ENCODE data around the gene ARL6. TPM values are rescaled to one million over a fixed set of nuclear protein-coding genes. Genes with fewer than 3 reads are reported as not detected.

Gene ARL6
- total and polyA plus RNA-seq, 7 donors = 0.69 to 11.1 (median 8.6) TPM

DNA sequence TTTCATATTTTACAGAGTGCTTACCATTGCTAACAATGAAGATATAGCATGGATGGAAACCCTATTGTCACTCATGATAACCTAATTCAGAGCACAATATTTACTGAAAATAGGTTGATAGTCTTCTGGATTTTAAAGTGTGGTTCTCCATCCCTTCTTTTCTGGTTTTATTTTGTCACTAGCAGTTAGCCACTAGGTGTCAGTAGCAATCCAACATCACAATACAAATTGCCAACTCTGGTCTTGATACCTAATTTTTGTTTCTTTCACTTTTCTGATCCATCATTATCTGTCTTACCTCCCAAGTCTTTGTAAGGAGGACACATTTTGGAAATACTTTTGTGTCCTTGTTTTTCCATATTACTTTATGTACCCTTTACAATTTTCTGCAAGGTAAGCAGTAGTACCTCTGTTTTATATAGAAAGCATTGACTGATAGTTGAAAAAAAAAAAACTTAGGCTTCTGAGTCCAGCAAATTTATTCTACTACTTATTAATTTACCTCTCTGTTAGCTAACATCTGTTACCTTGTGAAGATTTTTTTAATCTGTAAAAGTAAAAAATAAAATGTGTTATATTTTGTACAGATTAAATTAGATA, 29.0 kb downstream of the ARL6 start:
- Histone ChIP-seq H3K9me3 (no peaks in the 10 kb centered on the region), H3K36me3 (peaks cover 0 to 2% (median 0%) of the 10 kb centered on the region in 4 donors), H3K4me1 (no peaks in the 10 kb centered on the region), H3K27me3 (no peaks in the 10 kb centered on the region), H3K4me3 (no peak overlapping the region), H3K27ac (no peak overlapping the region)
- TF ChIP-seq POLR2A (IDR thresholded peaks at IDR 0.05) (no peak), POLR2AphosphoS5 (IDR thresholded peaks at IDR 0.05) (no peak), CTCF (IDR thresholded peaks at IDR 0.05) (peak; percentile 61 to 78 (median 70)), EP300 (IDR thresholded peaks at IDR 0.05) (no peak)
- no peak for DNase-seq
- intact Hi-C loops (cut with DNase I) = loop anchor here (1.0 to 10.0 kb wide), 2 partner anchors 151 to 230 kb away; no protein-coding TSS in a partner anchor

GRCh38 chr3:97795951-97796350, 31.4 kb downstream of the ARL6 start:
- Histone ChIP-seq H3K9me3 (no peaks in the 10 kb centered on the region), H3K27ac (no peak overlapping the region), H3K4me3 (no peak overlapping the region), H3K36me3 (peaks cover 0 to 4% (median 0%) of the 10 kb centered on the region in 4 donors), H3K4me1 (no peaks in the 10 kb centered on the region), H3K27me3 (no peaks in the 10 kb centered on the region)
- no peak for DNase-seq
- intact Hi-C loops (cut with DNase I) = loop anchor here (10.0 kb wide), 1 partner anchor 149 kb away; no protein-coding TSS in a partner anchor
- 92% methylated on average over 4 of the region's 4 CpGs for WGBS, 2 donors
- TF ChIP-seq POLR2A (IDR thresholded peaks at IDR 0.05) = no peak
- no peak for TF ChIP-seq POLR2AphosphoS5 (IDR thresholded peaks at IDR 0.05)

- H3K36me3 ChIP-seq = peaks cover 0 to 8% (median 0%) of the 10 kb centered on the region in 4 donors
- 82 to 85% methylated on average over 3 of the region's 3 CpGs for WGBS, 2 donors
- peaks cover 0 to 8% (median 0%) of the 10 kb centered on the region in 4 donors for H3K4me1 ChIP-seq
- H3K27ac ChIP-seq = peak overlapping the region in 1 of 4 donors; percentile 25
- no peak for DNase-seq
- TF ChIP-seq POLR2AphosphoS5 (IDR thresholded peaks at IDR 0.05) = no peak
- no peak for TF ChIP-seq POLR2A (IDR thresholded peaks at IDR 0.05)
- TF ChIP-seq CTCF (IDR thresholded peaks at IDR 0.05) = no peak
- no peak for TF ChIP-seq EP300 (IDR thresholded peaks at IDR 0.05)
- intact Hi-C loops (cut with DNase I) = no loop called here
- no peaks in the 10 kb centered on the region for H3K9me3 ChIP-seq
- H3K27me3 ChIP-seq = no peaks in the 10 kb centered on the region
- H3K4me3 ChIP-seq = no peak overlapping the region
These were observed 39.9 kb downstream of the ARL6 start for GRCh38 chr3:97804471-97804870.

DNA sequence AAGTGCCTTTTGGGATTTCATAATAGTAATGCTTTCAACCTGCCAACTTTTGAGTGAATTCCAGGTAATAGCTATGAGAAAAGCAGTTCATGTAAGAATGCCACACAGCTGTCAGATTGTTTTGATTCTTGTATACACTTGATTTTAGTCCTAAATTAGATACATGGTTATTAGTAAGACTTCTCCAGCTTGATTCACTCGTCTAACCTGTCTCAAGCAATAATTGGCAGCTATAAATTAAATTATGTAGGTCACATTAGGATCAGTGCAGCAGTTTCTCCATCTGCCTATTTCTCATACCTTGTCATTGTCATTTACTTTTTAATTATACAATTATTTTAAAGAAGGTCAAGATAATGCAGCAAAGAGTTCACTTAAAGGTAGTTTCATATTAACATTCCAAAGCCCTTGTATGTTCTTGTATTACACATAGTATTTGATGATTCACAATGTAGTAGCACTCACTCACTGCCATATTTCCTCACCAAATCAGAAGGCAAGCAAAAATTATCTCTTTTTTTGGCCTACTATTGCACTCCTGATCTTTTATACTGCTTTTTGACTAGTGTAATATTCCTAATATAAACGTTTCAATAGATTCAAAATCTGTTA, 46.3 kb downstream of the ARL6 start:
- Histone ChIP-seq H3K27ac (no peak overlapping the region), H3K36me3 (no peaks in the 10 kb centered on the region), H3K27me3 (no peaks in the 10 kb centered on the region), H3K4me1 (no peaks in the 10 kb centered on the region), H3K4me3 (no peak overlapping the region), H3K9me3 (no peaks in the 10 kb centered on the region)
- WGBS, 2 donors = 77 to 79% methylated on average over 2 of the region's 2 CpGs
- TF ChIP-seq POLR2AphosphoS5 (IDR thresholded peaks at IDR 0.05) (no peak), CTCF (IDR thresholded peaks at IDR 0.05) (no peak), POLR2A (IDR thresholded peaks at IDR 0.05) (no peak), EP300 (IDR thresholded peaks at IDR 0.05) (no peak)
- intact Hi-C loops (cut with DNase I) = no loop called here
- DNase-seq = no peak

DNA sequence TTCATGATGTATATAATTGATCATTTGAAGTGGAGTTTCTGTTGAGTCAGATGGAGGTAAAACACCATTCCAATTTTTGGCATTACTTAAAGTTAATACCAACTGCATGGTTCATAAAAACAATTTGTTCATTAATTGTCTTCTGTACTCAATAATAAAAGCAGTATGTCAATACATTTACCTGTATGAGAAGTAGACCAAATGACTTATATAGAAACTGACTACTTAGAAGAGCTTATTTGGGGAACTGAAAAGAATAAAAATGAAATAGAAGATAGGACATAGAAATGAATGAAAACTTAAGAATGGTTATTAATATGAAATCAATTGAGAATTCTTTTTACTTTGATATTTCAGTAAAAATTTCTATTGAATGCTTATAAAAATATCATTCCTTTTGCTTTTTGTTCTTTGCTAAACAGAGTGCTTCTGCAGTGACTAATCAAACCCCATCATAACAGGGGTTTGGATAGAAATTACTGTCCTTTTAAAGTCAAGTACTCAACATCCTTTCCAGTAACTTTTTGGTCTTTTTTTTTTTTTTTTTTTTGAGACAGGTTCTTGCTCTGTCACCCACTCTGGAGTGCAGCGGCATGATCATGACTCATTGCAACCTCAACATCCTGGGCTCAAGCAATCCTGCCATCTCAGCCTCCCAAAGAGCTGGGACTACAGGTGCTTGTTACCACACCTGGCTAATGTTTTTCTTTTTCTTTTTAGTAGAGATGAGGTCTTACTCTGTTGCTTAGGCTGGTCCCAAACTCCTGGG, 50.8 kb downstream of the ARL6 start:
- no peaks in the 10 kb centered on the region for H3K36me3 ChIP-seq
- no peak overlapping the region for H3K4me3 ChIP-seq
- DNase-seq = no peak
- 24 to 53% methylated on average over 1 of the region's 1 CpG for WGBS, 2 donors
- no peak for TF ChIP-seq CTCF (IDR thresholded peaks at IDR 0.05)
- TF ChIP-seq POLR2A (IDR thresholded peaks at IDR 0.05) = no peak
- no peak for TF ChIP-seq POLR2AphosphoS5 (IDR thresholded peaks at IDR 0.05)
- TF ChIP-seq EP300 (IDR thresholded peaks at IDR 0.05) = no peak
- no peak overlapping the region for H3K27ac ChIP-seq
- H3K4me1 ChIP-seq = no peaks in the 10 kb centered on the region
- H3K9me3 ChIP-seq = no peaks in the 10 kb centered on the region
- H3K27me3 ChIP-seq = no peaks in the 10 kb centered on the region
- intact Hi-C loops (cut with DNase I) = no loop called here
